Epithelial cell of proximal tubule (primary cell): ENCODE measurements around the gene CRYBG1. TPM values are rescaled to one million over a fixed set of nuclear protein-coding genes. Genes with fewer than 3 reads are reported as not detected.

Source experiments
- DNase-seq: peaks from one replicate; pipeline ENCODE4 v3.0.0-alpha.2; 2011; ENCODE audit warnings: low read depth
- H3K4me3 ChIP-seq: 2 replicates; pipeline ENCODE4 v1.5.1; 2011; ENCODE audit warnings: low read depth, mild to moderate bottlenecking, low read length
- total RNA-seq: library from RNA; depleted of rRNA; stranded (reverse); fragments of >200 nt; gene quantifications from 2 replicates; pipeline ENCODE4 v1.2.3, GENCODE V29; 2015
- TF ChIP-seq, protein P1 (sequence below): conservative IDR thresholded peaks from 2 replicates; pipeline ENCODE4 v1.5.1; 2012; ENCODE audit warnings: low read depth, mild to moderate bottlenecking, low read length

The CRYBG1 gene
- total RNA-seq, 1 donor from 2014 or later = 6.5 TPM

DNA sequence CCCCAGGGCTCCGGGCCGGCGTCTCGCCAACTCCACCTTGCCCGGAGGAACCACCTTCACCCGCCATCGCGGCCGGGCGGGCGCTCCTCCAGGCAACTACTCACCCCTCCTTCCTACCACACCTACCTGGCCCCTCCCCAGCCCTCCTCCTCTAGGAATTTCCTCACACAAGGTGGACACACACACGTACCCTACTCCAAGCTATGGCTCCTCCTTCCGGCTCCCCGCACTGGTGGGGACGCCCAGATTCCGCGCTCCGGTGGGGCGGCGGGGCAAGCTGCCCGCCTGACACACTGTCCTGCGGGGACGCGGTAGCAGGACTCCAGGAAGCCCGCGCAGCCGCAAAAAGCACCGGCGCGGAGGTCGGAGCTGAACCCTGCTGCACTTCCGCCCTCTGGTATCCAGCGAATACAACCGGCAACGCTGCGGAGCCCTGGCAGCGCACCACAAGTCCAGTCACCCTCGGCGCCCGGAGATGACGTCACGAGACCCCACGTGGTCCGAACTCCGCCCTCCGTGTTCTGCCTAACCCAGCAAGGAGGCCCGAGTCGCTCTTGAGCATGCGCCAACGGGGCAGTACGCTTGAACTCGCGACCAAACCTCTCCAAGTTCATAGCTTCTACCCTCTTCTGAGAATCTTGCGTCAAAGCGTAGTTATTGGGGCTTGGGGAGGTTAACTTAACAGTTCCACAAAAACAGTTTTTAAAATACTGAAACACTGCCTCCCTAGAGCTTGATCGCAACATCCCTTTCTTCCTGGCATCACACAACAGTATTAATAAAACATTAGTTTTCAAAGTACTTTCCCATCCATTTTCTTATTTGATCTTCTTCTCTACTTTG is 35.0 kb upstream of the CRYBG1 start, which contains the start of gene ATG5:
Gene ATG5, minus strand, starts transcription at position 425 of the 843 bp plus-strand sequence. CDS start 9,552 bp downstream, outside the sequence.
- peak; percentile 89 for DNase-seq
- TF ChIP-seq, protein P1, sequence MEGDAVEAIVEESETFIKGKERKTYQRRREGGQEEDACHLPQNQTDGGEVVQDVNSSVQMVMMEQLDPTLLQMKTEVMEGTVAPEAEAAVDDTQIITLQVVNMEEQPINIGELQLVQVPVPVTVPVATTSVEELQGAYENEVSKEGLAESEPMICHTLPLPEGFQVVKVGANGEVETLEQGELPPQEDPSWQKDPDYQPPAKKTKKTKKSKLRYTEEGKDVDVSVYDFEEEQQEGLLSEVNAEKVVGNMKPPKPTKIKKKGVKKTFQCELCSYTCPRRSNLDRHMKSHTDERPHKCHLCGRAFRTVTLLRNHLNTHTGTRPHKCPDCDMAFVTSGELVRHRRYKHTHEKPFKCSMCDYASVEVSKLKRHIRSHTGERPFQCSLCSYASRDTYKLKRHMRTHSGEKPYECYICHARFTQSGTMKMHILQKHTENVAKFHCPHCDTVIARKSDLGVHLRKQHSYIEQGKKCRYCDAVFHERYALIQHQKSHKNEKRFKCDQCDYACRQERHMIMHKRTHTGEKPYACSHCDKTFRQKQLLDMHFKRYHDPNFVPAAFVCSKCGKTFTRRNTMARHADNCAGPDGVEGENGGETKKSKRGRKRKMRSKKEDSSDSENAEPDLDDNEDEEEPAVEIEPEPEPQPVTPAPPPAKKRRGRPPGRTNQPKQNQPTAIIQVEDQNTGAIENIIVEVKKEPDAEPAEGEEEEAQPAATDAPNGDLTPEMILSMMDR = no peak
- peak within 1 kb of the TSS; percentile 82 for H3K4me3 ChIP-seq

DNA sequence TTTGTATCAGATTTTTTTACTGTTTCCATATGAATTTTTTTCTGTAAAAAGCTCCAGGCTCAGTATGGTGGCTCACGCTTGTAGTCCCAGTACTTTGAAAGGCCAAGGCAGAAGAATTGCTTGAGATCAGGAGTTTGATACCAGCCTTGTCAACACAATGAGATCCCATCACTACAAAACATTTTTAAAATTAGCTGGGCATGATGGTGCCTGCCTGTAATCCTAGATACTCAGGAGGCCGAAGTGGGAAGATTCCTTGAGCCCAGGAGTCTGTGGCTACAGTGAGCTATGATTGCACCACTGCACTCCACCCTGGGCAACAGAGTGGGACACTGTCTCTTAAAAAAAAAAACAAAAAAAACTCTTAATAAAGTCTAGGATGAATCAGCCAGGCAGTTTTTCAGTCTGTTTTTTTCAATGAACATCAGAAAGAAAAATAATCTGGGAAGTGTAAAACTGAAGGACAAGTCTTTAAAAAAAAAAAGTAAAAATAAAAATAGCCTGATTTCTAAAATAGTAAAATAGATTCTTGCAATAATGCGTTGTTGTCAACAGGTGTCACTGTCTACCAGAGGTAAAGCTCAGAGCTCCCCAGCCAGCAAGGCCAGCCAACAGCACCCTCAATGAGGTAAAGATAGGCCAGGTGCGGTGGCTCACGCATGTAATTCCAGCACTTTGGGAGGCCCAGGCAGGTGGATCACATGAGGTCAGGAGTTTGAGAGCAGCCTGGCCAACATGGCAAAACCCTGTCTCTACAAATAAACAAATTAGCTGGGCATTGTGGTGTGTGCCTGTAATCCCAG is 25.7 kb upstream of the CRYBG1 start:
- TF ChIP-seq, protein P1 = peak; percentile 68
- no peak overlapping the region for H3K4me3 ChIP-seq
- DNase-seq = no peak

DNA sequence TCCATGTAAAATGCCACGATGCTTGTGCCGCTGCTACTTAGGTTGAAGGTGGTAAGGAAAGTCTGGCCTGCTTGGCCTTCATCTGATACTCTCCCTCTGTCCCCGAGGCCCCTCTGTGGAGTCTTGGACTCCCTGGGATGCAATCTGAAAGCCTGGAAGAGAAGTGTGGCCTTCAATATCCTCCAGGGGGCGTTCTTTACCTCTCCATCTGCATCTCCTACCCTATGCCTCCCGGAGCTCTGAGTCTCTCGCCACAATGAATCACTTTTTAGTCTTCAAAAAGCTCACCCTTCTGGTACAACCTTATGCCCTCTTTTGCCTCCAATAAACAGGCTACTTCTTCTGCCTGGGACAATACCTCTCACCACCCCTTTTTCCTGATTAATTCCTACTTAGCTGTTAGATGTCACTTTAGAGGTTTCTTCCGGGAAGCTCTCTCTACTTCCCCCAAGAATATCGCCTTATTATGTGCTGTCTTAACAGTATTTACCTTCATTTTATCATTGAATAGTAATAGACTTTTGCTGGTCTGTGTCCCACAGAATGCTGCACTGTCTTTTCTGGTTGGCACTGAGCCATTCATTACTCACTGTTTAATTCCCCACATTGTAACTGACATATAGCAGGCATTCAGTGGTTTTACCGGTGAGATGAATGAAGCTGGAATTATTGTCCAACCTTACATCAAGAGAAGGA is 21.0 kb upstream of the CRYBG1 start:
- H3K4me3 ChIP-seq = no peak overlapping the region
- TF ChIP-seq, protein P1 = peak; percentile 93
- DNase-seq = peak; percentile 41

DNA sequence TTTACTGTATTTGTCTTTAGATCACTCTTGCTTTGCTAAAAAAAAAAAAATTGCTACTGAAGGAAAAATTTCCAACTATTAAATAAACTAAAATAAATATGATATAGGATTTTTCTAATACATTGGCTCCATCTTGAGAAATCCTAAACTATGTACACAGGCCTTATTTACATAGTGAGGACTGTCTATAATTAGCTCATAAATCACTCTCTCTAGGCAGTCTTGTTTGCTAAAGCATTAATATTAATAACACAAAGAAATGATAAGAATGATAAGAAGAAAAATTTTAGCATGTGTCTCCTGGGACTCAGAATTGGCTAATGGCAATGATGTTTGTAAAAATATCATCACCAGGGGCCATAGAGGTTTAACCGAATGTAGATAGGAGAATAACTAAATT is 13.3 kb upstream of the CRYBG1 start:
- H3K4me3 ChIP-seq = no peak overlapping the region
- DNase-seq = no peak
- TF ChIP-seq, protein P1 = no peak

DNA sequence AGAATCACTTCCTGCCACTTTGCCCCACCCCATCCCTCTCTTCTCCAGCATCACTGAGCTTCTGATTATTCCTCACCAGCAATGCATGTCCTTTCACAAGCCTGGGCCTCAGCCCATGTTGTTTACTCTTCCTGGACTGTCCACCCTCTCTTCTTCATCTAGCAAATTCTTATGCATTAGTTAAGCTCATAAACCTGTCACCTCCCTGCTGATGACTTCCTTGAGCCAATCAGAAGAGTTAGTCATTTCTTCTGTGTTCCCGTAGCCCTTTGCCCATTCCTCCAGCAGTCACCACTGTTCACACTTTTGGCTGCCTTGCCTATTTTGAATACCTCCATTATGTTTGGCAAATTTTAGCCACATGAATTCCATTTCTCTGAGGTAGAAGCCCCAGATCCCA is 4.1 kb upstream of the CRYBG1 start:
- no peak for DNase-seq
- no peak overlapping the region for H3K4me3 ChIP-seq
- TF ChIP-seq, protein P1 = no peak

DNA sequence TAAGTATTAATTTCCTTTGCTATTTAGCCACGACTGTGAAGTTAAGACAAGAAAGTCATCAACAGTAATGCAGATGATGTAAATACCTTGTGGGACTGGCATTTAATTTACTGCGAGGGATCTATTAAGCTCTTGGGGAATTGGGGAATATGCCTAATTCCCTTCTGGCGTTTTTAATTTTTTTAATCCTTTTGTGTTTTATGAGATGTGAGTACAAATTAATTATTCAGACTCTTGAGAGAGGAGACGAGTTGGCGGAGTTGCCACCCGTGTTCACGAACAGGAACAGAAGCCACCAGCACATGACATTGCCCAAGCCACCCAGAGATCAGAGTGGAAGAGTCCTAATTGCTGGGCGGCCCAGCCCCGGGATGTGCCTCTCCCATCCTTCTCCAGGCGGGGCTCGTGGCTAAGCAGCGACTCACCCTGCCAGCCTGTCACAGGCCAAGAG is 533 bp upstream of the CRYBG1 start:
- DNase-seq = no peak
- peak overlapping the region; percentile 56 for H3K4me3 ChIP-seq
- TF ChIP-seq, protein P1 = no peak
